Stomach (tissue), 4 donors: ENCODE results near the gene UCN3.

Experiments used
- EP300 ChIP-seq: sonication (generic); formaldehyde crosslinking; IDR thresholded peaks from one replicate; pipeline ENCODE4 v1.6.1; 2017; ENCODE audit warnings: antibody characterized with exemption
- POLR2A ChIP-seq, 4 donors: fragments of 450-650 bp; IDR thresholded peaks; one replicate each; pipeline ENCODE4 v1.6.1; 2016; ENCODE audit warnings: antibody characterized with exemption in 4 of 4, control low read depth in 2 of 4, mild to moderate bottlenecking in 1 of 4, moderate library complexity in 1 of 4
- POLR2AphosphoS5 ChIP-seq, 3 donors: sonication (generic); formaldehyde crosslinking; IDR thresholded peaks; one replicate each; pipeline ENCODE4 v1.6.1; 2016; ENCODE audit warnings: antibody characterized with exemption in 3 of 3
- TF ChIP-seq, protein P1 (sequence below), 7 experiments: fragments of 450-650 bp in 4 of 7; fragments of 200-600 bp in 3 of 7; sonication (generic) in 3 of 7; IDR thresholded peaks; one replicate each; pipeline ENCODE4 v1.5.1; 2016 to 2019; ENCODE audit warnings: antibody characterized with exemption in 7 of 7, control low read depth in 2 of 7, mild to moderate bottlenecking in 1 of 7

- TF ChIP-seq, protein P1, sequence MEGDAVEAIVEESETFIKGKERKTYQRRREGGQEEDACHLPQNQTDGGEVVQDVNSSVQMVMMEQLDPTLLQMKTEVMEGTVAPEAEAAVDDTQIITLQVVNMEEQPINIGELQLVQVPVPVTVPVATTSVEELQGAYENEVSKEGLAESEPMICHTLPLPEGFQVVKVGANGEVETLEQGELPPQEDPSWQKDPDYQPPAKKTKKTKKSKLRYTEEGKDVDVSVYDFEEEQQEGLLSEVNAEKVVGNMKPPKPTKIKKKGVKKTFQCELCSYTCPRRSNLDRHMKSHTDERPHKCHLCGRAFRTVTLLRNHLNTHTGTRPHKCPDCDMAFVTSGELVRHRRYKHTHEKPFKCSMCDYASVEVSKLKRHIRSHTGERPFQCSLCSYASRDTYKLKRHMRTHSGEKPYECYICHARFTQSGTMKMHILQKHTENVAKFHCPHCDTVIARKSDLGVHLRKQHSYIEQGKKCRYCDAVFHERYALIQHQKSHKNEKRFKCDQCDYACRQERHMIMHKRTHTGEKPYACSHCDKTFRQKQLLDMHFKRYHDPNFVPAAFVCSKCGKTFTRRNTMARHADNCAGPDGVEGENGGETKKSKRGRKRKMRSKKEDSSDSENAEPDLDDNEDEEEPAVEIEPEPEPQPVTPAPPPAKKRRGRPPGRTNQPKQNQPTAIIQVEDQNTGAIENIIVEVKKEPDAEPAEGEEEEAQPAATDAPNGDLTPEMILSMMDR (IDR thresholded peaks at IDR 0.05): no peak
- TF ChIP-seq POLR2AphosphoS5 (IDR thresholded peaks at IDR 0.05) (no peak), POLR2A (IDR thresholded peaks at IDR 0.05) (no peak), EP300 (no peak)
Observed at GRCh38 chr10:5356302-5356763, 8.4 kb upstream of the UCN3 start.
